Measurements from ENCODE around the gene GLYATL1.

The GLYATL1 gene

DNA sequence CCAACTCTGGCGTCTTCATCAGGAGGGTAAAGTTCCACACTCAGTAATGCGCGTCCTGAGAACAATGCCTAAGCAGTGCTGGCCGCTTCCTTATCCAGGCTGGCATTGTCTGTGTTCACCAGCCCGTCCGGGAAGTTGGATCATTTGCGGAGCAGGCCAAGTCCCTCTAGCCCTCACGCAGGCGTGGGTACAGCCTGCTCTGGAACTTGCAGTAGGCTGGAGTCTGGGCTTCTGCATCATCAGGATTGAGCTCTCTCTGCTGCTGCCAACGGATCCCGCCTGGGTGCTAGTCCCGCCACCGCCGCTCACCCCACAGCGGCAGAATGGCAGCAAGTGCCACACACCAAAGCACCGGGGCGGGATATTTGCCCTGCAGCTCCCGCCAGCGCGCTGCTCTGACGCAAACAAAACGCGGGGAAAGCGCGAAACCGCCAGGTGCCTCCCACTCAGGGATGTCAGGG is 29.0 kb downstream of the GLYATL1 start:
- Histone ChIP-seq H3K36me3 (ENCODE audit: insufficient read depth, low read length) (no peaks in the 10 kb centered on the region), H3K9me2 (replicated peaks; ENCODE audit: low read depth, low read length) (no peaks in the 10 kb centered on the region), H3K4me3 (ENCODE audit: low read length, poor library complexity, severe bottlenecking) (no peak overlapping the region), H2AFZ (ENCODE audit: low read length) (no peak overlapping the region), H3K79me2 (ENCODE audit: insufficient read depth, low read length) (no peaks in the 10 kb centered on the region), H3K9ac (ENCODE audit: low read depth, low read length, poor library complexity, severe bottlenecking) (no peak overlapping the region), H3K27me3 (ENCODE audit: insufficient read depth, low read length, poor library complexity, severe bottlenecking) (no peaks in the 10 kb centered on the region), H3K9me3 (ENCODE audit: insufficient read depth, low read depth, low read length) (peaks cover 10% of the 10 kb centered on the region; the same call in 1 of the 2 replicates), H4K20me1 (ENCODE audit: insufficient read depth, low read length, poor library complexity, severe bottlenecking) (no peaks in the 10 kb centered on the region), H3K4me1 (ENCODE audit: insufficient read depth, low read length, poor library complexity, severe bottlenecking) (no peaks in the 10 kb centered on the region), H3F3A (ENCODE audit: low read depth) (no peaks in the 10 kb centered on the region), H3K4me2 (ENCODE audit: low read depth, low read length, poor library complexity, severe bottlenecking) (no peak overlapping the region)
- TF ChIP-seq, protein P1, sequence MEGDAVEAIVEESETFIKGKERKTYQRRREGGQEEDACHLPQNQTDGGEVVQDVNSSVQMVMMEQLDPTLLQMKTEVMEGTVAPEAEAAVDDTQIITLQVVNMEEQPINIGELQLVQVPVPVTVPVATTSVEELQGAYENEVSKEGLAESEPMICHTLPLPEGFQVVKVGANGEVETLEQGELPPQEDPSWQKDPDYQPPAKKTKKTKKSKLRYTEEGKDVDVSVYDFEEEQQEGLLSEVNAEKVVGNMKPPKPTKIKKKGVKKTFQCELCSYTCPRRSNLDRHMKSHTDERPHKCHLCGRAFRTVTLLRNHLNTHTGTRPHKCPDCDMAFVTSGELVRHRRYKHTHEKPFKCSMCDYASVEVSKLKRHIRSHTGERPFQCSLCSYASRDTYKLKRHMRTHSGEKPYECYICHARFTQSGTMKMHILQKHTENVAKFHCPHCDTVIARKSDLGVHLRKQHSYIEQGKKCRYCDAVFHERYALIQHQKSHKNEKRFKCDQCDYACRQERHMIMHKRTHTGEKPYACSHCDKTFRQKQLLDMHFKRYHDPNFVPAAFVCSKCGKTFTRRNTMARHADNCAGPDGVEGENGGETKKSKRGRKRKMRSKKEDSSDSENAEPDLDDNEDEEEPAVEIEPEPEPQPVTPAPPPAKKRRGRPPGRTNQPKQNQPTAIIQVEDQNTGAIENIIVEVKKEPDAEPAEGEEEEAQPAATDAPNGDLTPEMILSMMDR (conservative IDR thresholded peaks at IDR 0.05; ENCODE audit: low read length), result no peak
- TF ChIP-seq EZH2phosphoT487 (IDR thresholded peaks at IDR 0.05; ENCODE audit: borderline replicate concordance), result no peak

DNA sequence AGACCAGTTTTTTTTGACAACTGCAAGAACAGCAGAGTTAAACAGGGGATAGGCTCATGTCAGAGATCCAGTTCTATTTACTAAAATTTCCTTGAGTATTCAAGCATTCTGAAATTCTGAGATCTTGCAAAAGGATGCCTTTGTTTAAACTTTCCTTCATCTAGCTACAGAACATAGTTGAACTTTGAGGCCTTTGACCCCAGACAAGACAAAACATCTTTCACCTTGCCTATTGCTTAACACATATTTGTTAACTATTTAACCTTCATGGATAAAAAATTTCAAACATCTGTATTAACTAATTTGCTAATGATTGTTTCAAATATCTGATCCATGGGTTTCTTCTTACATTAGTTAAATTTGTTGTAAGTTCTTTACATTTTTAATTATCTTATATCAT is 38.2 kb downstream of the GLYATL1 start:
- Histone ChIP-seq H3K9me3 (ENCODE audit: insufficient read depth, low read depth, low read length) (peaks cover 3% of the 10 kb centered on the region; the same call in 1 of the 2 replicates), H3K4me3 (ENCODE audit: low read length, poor library complexity, severe bottlenecking) (no peak overlapping the region), H2AFZ (ENCODE audit: low read length) (no peak overlapping the region), H3F3A (ENCODE audit: low read depth) (no peaks in the 10 kb centered on the region), H3K36me3 (ENCODE audit: insufficient read depth, low read length) (no peaks in the 10 kb centered on the region), H3K9me2 (replicated peaks; ENCODE audit: low read depth, low read length) (no peaks in the 10 kb centered on the region), H4K20me1 (ENCODE audit: insufficient read depth, low read length, poor library complexity, severe bottlenecking) (no peaks in the 10 kb centered on the region), H3K4me2 (ENCODE audit: low read depth, low read length, poor library complexity, severe bottlenecking) (no peak overlapping the region), H3K4me1 (ENCODE audit: insufficient read depth, low read length, poor library complexity, severe bottlenecking) (no peaks in the 10 kb centered on the region), H3K9ac (ENCODE audit: low read depth, low read length, poor library complexity, severe bottlenecking) (no peak overlapping the region), H3K79me2 (ENCODE audit: insufficient read depth, low read length) (no peaks in the 10 kb centered on the region), H3K27me3 (ENCODE audit: insufficient read depth, low read length, poor library complexity, severe bottlenecking) (no peaks in the 10 kb centered on the region)
- TF ChIP-seq, protein P1 (conservative IDR thresholded peaks at IDR 0.05; ENCODE audit: low read length), result no peak
- no peak for TF ChIP-seq EZH2phosphoT487 (IDR thresholded peaks at IDR 0.05; ENCODE audit: borderline replicate concordance)

DNA sequence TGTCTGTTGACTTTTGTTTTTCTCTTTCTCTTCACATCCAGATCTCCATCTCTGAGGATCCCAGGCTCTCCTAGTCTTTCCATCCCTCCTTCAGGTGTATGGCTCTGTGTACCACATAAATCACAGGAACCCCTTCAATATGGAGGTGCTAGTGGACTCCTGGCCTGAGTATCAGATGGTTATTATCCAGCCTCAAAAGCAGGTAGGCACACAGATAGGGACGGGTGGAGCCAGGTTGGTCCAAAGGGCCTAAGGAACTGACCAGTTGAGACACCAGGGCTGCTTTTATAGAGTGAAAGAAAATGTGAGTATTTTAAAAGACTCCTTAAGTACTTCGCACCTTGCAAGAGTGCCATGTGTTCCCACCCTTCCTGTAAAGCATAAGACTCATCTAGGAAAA is 39.9 kb downstream of the GLYATL1 start:
- Histone ChIP-seq H3K9ac (ENCODE audit: low read depth, low read length, poor library complexity, severe bottlenecking) (no peak overlapping the region), H3K27me3 (ENCODE audit: insufficient read depth, low read length, poor library complexity, severe bottlenecking) (no peaks in the 10 kb centered on the region)

More for the DNA sequence above, 39.9 kb downstream of the GLYATL1 start:
- no peaks in the 10 kb centered on the region for H3K4me1 ChIP-seq (ENCODE audit: insufficient read depth, low read length, poor library complexity, severe bottlenecking)
- TF ChIP-seq, protein P1 (conservative IDR thresholded peaks at IDR 0.05; ENCODE audit: low read length), result no peak
- no peak for TF ChIP-seq EZH2phosphoT487 (IDR thresholded peaks at IDR 0.05; ENCODE audit: borderline replicate concordance)
- no peaks in the 10 kb centered on the region for H3K9me3 ChIP-seq (ENCODE audit: insufficient read depth, low read depth, low read length)
- H2AFZ ChIP-seq (ENCODE audit: low read length), result no peak overlapping the region
- no peaks in the 10 kb centered on the region for H3K36me3 ChIP-seq (ENCODE audit: insufficient read depth, low read length)
- H3K9me2 ChIP-seq (replicated peaks; ENCODE audit: low read depth, low read length), result no peaks in the 10 kb centered on the region
- H3K79me2 ChIP-seq (ENCODE audit: insufficient read depth, low read length), result no peaks in the 10 kb centered on the region
- no peaks in the 10 kb centered on the region for H4K20me1 ChIP-seq (ENCODE audit: insufficient read depth, low read length, poor library complexity, severe bottlenecking)
- H3F3A ChIP-seq (ENCODE audit: low read depth), result no peaks in the 10 kb centered on the region
- H3K4me2 ChIP-seq (ENCODE audit: low read depth, low read length, poor library complexity, severe bottlenecking), result no peak overlapping the region
- no peak overlapping the region for H3K4me3 ChIP-seq (ENCODE audit: low read length, poor library complexity, severe bottlenecking)

Measured in Loucy (cell line).